Colon (tissue), 2 donors: ENCODE data around the gene BRD9.
"Not testable (repeated sequence)": the region's sequence is repeated elsewhere in the genome, so short reads cannot be mapped to it uniquely, and the experiment has no call there.

ENCODE experiments used
- FAIRE-seq: peaks from 2 replicates; lab custom pipeline; 2012; peaks lifted over from hg19 to GRCh38; lab: Jason Lieb, UNC
- donor health status: control.
- donor health status: control.

BRD9 gene

GRCh38 chr5:902129-902916 is 9.7 kb upstream of the BRD9 start:
- no peak for FAIRE-seq

- no peak for FAIRE-seq
Measured at GRCh38 chr5:900781-901180, 8.2 kb upstream of the BRD9 start.

GRCh38 chr5:893711-894110 is 1.1 kb upstream of the BRD9 start:
- FAIRE-seq = no peak

- no peak for FAIRE-seq
Measured at GRCh38 chr5:893137-893506, 521 bp upstream of the BRD9 start.

- no peak for FAIRE-seq
Measured at GRCh38 chr5:891837-892393, 686 bp downstream of the BRD9 start.

GRCh38 chr5:891117-891836 is 1.3 kb downstream of the BRD9 start:
- FAIRE-seq = no peak

GRCh38 chr5:889075-889710 is 3.4 kb downstream of the BRD9 start:
- no peak for FAIRE-seq

DNA sequence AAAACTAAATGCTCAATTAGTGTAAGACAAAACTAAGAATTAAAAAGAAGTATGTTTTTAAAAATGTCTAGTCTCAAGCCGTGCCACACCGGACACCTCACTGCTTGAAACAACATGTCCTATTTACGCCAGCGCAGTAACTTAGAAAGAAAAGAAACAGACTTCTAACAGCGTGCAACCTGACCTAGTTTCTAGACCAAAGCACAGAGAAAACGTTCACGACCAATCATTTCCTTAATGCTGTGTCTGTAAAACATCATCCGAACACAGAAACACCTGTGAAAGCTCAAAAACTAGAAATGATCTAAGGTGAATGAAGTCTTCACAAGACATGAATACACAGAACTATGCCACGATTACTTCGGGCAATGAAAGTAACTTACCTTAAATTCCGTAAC is 4.0 kb downstream of the BRD9 start:
- FAIRE-seq = no peak

DNA sequence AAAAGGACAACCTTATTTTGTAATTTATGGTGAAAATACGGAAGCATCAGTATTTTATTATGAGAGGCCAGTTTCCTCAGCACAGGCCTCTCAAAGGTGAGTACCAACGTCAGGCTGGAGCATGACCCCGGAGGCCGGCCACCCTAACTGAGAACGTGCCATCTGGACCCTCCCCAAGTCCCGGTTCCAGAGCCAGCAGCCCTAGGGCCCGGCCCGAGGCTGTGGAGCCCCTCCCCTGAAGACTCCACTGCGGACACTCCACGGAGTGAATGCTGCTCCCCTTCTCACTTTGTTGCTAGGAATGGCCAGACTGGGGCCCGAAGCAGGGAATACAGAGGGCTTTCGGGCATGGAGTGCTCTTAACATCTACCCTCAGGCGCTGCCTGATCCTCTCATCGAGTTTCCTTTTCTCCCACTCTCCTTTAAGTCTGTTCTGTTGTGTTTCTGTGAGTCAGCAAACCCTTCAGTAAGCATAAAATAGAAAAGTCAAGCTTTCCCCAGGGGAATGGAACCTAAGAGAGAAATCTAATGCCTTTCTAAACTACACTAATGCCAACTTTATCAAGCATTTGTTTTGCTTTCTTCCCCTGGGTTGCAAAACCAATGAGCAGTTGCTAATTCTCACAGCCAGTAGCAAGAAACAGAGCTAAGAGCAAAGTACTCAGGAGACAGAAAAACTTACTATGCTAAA is 4.5 kb downstream of the BRD9 start:
- FAIRE-seq = no peak

- no peak for FAIRE-seq
Measured at GRCh38 chr5:886716-887325, 5.8 kb downstream of the BRD9 start.

DNA sequence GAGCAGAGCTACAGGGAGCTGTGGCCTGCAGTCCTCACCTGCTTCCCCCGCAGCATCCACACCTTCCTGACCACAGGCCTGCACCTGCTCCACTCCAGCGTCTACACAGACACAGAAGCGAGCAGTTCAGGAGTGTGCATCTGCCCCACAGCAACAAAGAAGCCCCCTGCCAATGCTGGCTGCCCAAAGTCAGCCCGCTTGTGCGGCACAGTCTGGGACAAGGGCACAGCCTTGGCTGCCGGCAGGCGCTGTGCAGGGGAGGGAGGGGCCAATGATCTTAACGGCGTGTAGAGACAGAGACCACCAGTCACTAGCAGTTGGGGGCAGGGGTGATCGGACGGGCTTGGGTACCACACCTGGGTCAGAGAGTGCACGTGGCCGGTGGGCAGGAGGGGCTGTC is 6.6 kb downstream of the BRD9 start:
- no peak for FAIRE-seq

DNA sequence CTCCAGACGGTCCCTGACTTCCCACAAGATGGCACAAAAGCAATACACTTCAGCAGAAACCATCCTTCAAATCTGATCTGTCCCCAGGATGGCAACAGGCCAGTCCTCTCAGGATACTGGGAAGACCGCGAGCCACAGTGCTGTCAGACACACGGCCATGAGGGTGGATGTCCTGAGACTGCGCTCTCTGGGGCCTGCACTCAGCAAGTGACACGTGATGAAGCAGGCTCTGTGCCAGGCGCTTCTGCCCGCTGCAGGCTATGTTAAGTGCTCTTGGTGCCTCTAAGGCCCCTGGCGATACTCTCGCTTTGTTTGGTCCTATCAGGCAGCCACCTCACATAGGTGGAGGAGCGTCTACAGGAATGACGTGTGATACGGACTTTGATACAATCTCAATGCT is 7.1 kb downstream of the BRD9 start:
- no peak for FAIRE-seq

DNA sequence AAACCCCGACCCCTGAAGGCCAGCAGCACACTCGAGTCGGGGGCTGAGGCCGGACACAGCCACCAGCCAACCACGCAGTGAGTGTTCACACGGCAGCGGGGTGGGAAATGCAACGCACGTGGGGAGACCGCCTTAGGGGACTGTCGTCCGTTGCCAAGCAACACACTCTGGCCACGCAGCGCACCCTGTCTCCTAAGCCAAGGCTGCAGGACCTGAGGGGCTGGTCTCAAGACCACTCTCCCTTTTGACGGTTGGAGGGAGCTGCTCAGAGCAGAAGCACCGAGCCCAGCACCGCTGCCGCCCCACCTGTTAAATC is 7.5 kb downstream of the BRD9 start:
- FAIRE-seq = no peak

DNA sequence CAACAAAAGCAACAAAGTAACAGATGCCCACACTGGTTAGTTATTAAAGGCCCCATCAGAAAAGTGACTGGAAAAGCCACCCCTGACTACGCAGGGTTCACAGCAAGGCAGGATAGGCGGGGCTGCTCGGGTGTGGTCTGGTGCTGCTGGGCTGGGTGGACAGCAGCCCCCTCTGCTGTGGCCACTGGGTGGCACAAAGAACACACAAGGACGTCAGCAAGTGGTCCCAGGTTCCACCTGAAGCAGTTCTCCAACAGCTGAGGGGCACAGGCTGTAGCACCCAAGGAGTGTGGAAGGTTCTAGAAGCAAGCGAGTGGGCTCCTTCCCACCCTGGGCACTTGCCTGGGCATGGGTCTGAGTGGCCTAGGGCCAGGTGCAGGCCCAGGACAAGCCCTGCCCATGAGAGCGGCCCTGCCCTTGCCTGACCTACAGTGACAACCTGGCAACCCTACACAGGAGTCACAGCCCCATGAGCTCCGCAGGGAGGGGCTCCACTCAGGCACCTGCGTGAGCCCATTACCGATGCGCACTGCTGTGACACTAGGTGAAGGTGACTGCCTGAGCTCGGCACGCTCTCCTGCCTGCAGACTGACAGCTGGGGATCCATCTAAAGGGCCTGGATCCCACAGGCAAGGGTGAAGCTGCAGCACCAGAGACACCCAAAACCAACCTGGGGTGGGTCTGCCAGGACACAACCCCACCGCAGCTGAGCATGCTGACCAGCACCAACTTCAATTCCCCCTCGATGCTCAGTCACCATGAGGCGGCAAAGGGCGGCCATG is 8.1 kb downstream of the BRD9 start:
- FAIRE-seq = no peak

GRCh38 chr5:883475-884181 is 9.0 kb downstream of the BRD9 start:
- FAIRE-seq = no peak

GRCh38 chr5:882253-883183 is 10.1 kb downstream of the BRD9 start:
- FAIRE-seq = no peak

- no peak for FAIRE-seq
Measured at GRCh38 chr5:881551-881935, 11.1 kb downstream of the BRD9 start.

DNA sequence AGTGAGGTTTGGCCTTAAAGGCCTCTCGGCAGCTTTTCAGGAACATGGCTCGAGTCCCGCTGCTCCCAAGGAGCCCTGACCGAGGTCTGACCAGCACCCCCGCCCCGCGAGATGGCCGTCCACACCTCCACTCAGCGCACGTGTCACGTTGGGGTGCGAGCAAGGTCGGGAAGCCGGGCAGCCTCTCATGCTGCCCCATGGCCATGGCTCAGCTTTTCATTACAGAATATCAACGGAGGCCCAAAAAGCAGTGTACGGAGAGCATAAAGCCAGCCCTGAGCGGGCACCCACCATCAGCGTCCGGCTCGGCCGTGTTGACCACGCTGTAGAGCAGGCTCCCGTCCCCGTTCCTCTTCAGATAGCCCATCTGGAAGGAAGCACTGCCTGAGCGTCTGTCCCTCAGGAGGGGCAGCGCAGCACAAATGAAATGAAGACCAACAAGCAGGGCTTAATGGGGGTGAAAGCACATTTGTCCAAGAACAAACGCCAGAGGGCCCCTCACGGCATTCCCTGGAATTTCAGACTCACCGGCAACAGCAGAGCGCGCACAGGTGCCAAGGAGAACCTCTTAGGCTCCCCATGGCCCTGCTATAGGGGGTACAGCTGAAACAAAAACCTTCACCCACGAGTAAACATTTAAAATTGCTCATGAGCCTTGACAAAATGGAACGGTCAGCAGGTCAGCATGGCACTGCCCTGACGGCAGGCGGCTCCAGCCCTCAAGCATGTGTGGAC is 11.6 kb downstream of the BRD9 start:
- no peak for FAIRE-seq

DNA sequence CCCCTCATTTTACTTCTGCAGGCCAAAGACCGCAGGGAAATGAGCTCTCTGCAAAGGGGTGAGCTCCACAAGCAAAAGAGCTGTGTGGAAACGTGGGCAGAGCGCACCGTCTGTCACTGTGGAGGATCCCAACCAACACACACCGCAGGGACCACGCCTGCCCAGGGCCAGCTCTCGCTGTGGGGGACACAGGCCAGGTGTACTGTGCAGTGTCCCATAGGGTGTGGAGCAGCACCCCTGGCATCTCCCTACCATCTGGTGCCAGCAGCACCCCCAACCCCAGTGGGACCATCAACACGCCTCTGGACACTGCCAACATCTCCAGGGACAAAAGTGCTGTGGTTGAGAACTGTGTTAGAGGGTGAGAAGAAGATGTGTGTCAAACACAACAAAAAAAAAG is 13.9 kb downstream of the BRD9 start:
- FAIRE-seq = not testable (repeated sequence)
